Measurements from ENCODE around the gene NR2E1.

GRCh38 chr6:108222064-108222463 is 56.2 kb downstream of the NR2E1 start:
- TF ChIP-seq CTCF (IDR thresholded peaks at IDR 0.05) (no peak), EP300 (IDR thresholded peaks at IDR 0.05; ENCODE audit: low read depth) (no peak), POLR2A (IDR thresholded peaks at IDR 0.05) (no peak)

All from transverse colon (tissue), 3 donors.